ENCODE data around the gene UBQLNL.

The UBQLNL gene

DNA sequence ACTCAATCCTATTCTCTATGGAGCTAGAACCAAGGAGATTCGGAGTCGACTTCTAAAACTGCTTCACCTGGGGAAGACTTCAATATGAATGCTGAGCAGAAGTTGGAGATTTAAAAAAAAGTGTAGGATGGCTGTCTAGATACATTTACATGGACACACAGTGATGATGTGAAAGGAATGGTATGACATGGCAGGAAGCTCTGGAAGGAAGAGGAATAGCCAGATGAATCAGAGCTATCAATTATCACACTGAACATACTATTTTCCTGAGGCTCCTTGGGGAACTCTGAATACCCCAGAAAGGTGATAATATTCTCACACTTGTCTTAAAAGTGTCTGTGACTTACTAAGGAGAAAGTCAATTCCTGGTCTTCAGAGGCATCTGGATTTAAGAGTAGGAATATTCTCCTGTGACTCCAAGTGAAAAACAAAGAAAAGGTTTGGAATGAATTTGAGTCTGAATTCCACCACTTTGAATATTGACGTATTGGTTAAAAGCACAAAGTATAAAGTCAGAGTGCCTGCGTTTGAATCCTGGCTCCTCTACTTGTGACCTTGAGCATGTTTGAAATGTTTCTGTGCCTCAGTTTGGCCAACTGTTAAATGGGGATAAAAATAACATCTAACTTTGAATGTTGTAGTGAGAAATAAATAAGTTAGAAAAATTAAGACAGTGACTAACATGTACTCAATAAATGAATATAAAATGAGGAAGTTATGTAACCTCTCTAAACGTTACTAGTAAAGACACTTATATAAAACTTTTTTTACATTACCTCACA lies 26.7 kb downstream of the UBQLNL start:
- no peaks in the 10 kb centered on the region for H3K36me3 Mint-ChIP-seq (ENCODE audit: low read depth)
- no peak overlapping the region for H3K27ac Mint-ChIP-seq
- no peak overlapping the region for H3K4me3 Mint-ChIP-seq
- H3K9me3 Mint-ChIP-seq, result no peaks in the 10 kb centered on the region
- H3K27me3 Mint-ChIP-seq, result no peaks in the 10 kb centered on the region
- intact Hi-C loops (cut with micrococcal nuclease), result no loop called here
- H3K4me1 Mint-ChIP-seq (ENCODE audit: low read depth), result peaks cover 6% of the 10 kb centered on the region

DNA sequence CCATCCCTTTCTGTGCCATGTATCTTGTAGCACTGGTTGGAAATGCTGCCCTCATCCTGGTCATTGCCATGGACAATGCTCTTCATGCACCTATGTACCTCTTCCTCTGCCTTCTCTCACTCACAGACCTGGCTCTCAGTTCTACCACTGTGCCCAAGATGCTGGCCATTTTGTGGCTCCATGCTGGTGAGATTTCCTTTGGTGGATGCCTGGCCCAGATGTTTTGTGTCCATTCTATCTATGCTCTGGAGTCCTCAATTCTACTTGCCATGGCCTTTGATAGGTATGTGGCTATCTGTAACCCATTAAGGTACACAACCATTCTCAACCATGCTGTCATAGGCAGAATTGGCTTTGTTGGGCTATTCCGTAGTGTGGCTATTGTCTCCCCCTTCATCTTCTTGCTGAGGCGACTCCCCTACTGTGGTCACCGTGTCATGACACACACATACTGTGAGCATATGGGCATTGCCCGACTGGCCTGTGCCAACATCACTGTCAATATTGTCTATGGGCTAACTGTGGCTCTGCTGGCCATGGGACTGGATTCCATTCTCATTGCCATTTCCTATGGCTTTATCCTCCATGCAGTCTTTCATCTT lies 27.6 kb downstream of the UBQLNL start:
- Mint-ChIP-seq H3K27ac (no peak overlapping the region), H3K4me1 (ENCODE audit: low read depth) (peaks cover 6% of the 10 kb centered on the region), H3K4me3 (no peak overlapping the region), H3K36me3 (ENCODE audit: low read depth) (no peaks in the 10 kb centered on the region), H3K27me3 (no peaks in the 10 kb centered on the region), H3K9me3 (no peaks in the 10 kb centered on the region)
- intact Hi-C loops (cut with micrococcal nuclease), result no loop called here

DNA sequence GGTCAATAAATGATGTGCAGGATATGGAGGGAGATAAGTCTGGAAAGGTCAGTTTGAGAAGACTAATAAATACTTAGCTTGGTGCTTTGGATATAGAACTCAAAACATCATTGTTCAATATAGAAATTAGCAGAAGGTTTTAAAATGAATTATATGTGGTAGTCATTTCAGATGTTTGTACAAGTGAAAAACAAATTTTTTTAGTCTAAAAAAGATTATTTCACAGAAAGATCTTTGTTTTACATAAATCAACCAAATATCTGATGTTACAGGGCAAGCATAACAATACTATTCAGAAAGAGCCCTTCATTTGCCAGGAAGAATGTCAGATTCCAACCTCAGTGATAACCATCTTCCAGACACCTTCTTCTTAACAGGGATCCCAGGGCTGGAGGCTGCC lies 28.1 kb downstream of the UBQLNL start, which contains the start of gene OR52D1:
Gene OR52D1 (plus strand): TSS at position 301 of the 400 bp plus-strand sequence. CDS start 22 bp downstream, at position 323.
- peaks cover 6% of the 10 kb centered on the region for H3K4me1 Mint-ChIP-seq (ENCODE audit: low read depth)
- H3K36me3 Mint-ChIP-seq (ENCODE audit: low read depth), result no peaks in the 10 kb centered on the region
- no peak within 1 kb of the TSS for H3K4me3 Mint-ChIP-seq
- no peaks in the 10 kb centered on the region for H3K9me3 Mint-ChIP-seq
- no peak within 1 kb of the TSS for H3K27ac Mint-ChIP-seq
- no peaks in the 10 kb centered on the region for H3K27me3 Mint-ChIP-seq
- intact Hi-C loops (cut with micrococcal nuclease), result no loop called here

DNA sequence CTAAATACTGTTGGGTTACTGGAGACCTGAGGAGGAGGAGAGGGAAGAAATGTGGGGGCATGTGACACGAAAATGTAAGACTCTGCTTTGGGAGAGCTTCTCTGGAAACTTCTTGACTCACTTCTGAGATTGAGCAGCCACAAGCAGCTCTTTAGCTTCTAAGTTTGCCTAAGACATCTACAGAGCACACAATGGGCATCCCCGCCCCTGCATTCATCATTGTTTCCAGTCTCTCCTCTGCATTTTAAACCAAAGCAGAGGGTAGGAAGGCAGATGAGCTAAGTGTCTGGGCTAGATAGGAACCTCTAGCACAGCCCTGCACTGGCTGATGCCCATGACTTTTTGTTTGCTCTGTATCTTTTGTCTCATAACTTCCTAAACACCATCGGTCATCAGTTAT lies 30.1 kb downstream of the UBQLNL start:
- Mint-ChIP-seq H3K36me3 (ENCODE audit: low read depth) (no peaks in the 10 kb centered on the region), H3K9me3 (no peaks in the 10 kb centered on the region), H3K27ac (no peak overlapping the region), H3K4me1 (ENCODE audit: low read depth) (peaks cover 6% of the 10 kb centered on the region), H3K27me3 (no peaks in the 10 kb centered on the region), H3K4me3 (no peak overlapping the region)
- intact Hi-C loops (cut with micrococcal nuclease), result no loop called here

DNA sequence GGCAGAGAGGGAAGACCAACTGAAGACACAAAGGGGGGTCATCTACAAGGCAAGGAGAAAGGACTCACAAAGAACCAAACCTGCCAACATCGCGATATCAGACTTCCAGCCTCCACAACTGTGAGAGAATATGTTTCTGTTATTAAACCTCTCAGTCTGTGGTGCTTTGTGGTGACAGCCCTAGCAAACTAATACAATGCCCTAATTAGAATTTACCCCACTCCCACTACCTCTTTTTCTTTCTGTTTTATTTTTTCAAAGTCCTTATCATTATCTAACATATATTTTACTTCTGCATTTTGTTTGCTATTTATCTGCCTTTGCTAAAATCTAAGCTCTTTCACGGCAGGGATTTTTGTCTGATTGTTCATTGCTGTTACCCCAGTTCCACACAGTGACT lies 30.5 kb downstream of the UBQLNL start:
- no peak overlapping the region for H3K4me3 Mint-ChIP-seq
- peaks cover 6% of the 10 kb centered on the region for H3K4me1 Mint-ChIP-seq (ENCODE audit: low read depth)
- intact Hi-C loops (cut with micrococcal nuclease), result no loop called here
- no peaks in the 10 kb centered on the region for H3K27me3 Mint-ChIP-seq
- no peaks in the 10 kb centered on the region for H3K36me3 Mint-ChIP-seq (ENCODE audit: low read depth)
- no peak overlapping the region for H3K27ac Mint-ChIP-seq
- no peaks in the 10 kb centered on the region for H3K9me3 Mint-ChIP-seq

DNA sequence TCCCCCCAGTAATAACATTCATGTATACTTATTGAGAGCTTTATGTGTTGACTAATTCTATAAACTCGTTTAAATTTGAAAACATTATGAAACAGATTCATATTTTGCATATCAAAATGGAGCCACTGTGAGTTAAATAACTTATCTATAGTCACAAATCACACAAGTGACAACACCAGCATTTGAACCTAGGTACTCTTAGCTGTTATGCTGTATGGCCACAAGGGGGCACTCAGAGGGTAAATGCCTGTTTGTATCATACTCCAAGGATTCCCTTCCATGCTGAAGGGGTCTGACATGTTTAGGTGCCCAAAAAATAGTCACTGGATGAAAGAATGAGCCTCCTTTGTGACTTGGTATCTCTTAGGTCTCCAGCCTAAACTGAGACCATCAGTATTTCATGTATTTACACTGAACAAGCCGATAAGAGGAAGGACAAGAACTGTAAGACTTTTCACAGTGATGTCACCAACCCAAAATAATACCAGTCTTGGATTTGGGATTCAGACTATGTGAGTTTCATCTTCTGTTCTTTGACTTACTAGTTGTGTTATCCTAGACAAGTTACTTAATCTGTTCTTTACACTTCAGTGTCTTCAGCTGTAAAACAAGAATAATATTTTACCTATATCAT lies 40.2 kb downstream of the UBQLNL start:
- no peak overlapping the region for H3K4me3 Mint-ChIP-seq
- intact Hi-C loops (cut with micrococcal nuclease), result loop anchor here (1.0 kb wide), 1 partner anchor 332 kb away; the partner anchor contains the start of gene OR52N2
- no peak overlapping the region for H3K27ac Mint-ChIP-seq
- H3K4me1 Mint-ChIP-seq (ENCODE audit: low read depth), result no peaks in the 10 kb centered on the region
- peaks cover 1% of the 10 kb centered on the region for H3K27me3 Mint-ChIP-seq
- H3K9me3 Mint-ChIP-seq, result no peaks in the 10 kb centered on the region
- no peaks in the 10 kb centered on the region for H3K36me3 Mint-ChIP-seq (ENCODE audit: low read depth)

DNA sequence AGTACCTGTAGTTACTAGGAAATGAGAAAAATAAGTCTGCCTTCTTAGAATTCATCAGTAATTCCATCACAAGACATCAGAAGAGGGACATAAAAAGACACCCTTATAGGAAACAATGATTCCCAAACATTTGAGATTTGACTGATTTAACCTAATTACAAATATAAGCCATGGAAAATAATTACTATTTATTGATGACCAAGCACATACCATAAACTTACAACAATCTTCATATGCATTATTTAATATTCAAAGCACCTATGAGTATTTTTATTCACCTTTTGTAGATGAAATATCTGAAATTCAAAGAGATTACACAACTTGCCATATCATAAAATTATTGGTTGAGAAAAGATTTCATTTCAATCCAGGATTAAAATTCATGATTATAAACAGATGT lies 42.6 kb downstream of the UBQLNL start:
- H3K27ac Mint-ChIP-seq, result no peak overlapping the region
- intact Hi-C loops (cut with micrococcal nuclease), result no loop called here
- peaks cover 1% of the 10 kb centered on the region for H3K27me3 Mint-ChIP-seq
- H3K4me1 Mint-ChIP-seq (ENCODE audit: low read depth), result peaks cover 5% of the 10 kb centered on the region
- H3K9me3 Mint-ChIP-seq, result no peaks in the 10 kb centered on the region
- no peaks in the 10 kb centered on the region for H3K36me3 Mint-ChIP-seq (ENCODE audit: low read depth)
- H3K4me3 Mint-ChIP-seq, result no peak overlapping the region

DNA sequence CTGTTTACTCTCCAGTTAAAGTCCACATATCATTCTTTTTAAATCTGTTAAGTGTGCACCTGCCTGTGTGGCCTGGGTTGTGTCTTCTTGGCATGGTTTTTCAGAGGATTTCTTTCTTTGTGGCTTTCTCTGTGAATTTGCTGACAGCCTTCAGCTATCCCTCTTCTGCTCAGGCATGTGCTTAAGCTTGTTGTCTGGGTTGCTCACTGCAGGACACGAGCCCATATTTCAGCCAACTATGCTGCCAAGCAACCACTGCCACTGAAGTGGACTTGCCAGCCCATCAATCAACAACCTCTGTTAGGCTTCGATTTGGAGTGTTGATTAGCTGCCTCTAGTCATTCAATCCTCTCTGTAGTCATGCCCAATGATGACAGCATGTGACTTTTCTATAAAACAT lies 49.0 kb downstream of the UBQLNL start:
- Mint-ChIP-seq H3K9me3 (no peaks in the 10 kb centered on the region), H3K4me1 (ENCODE audit: low read depth) (peaks cover 7% of the 10 kb centered on the region), H3K36me3 (ENCODE audit: low read depth) (no peaks in the 10 kb centered on the region), H3K27me3 (peaks cover 3% of the 10 kb centered on the region), H3K4me3 (no peak overlapping the region), H3K27ac (no peak overlapping the region)
- intact Hi-C loops (cut with micrococcal nuclease), result loop anchor here (10.0 kb wide), 1 partner anchor 407 kb away; no protein-coding TSS in a partner anchor

Data from dendritic cell treated with granulocyte-macrophage colony-stimulating factor and Interleukin-4, amounts not matched to agents 40 ng/mL and 50 ng/mL, for 4 days (primary cell).